Adrenal gland (tissue), 12 donors: ENCODE measurements around the gene AFAP1L1. TPM values are rescaled to one million over a fixed set of nuclear protein-coding genes. Genes with fewer than 3 reads are reported as not detected.

ENCODE experiments used
- DNase-seq, 7 donors: peaks; one replicate each; pipeline ENCODE4 v3.0.0-alpha.2; 2019 to 2020
- H3K27ac ChIP-seq, 5 donors: fragments of 200-600 bp; sonication (generic) in 4 of 5; 1 replicate in 3 of 5; 2 replicates in 2 of 5; pipeline versions ENCODE4 v1.5.1 to v1.8.0; 2016 to 2020; ENCODE audit warnings: mild to moderate bottlenecking in 1 of 5
- H3K27me3 ChIP-seq: fragments of 200-600 bp; 2 replicates; pipeline ENCODE4 v1.8.0; 2021
- H3K36me3 ChIP-seq, 2 donors: fragments of 200-600 bp; replicated peaks in 1 of 2; 1 replicate in 1 of 2; 2 replicates in 1 of 2; pipeline versions ENCODE4 v1.5.1 to v1.8.0; 2018 to 2022
- H3K4me1 ChIP-seq, 2 donors: fragments of 200-600 bp; replicated peaks in 1 of 2; 1 replicate in 1 of 2; 2 replicates in 1 of 2; pipeline versions ENCODE4 v1.5.1 to v1.8.0; 2018 to 2021
- H3K4me3 ChIP-seq, 4 donors: fragments of 200-600 bp; sonication (generic) in 3 of 4; one replicate each; pipeline ENCODE4 v1.5.1; 2016 to 2018
- H3K9me3 ChIP-seq, 3 donors: fragments of 200-600 bp; sonication (generic) in 1 of 3; replicated peaks in 1 of 3; 1 replicate in 2 of 3; 2 replicates in 1 of 3; pipeline versions ENCODE4 v1.5.1 to v1.8.0; 2016 to 2021
- CTCF ChIP-seq, 6 experiments: fragments of 450-650 bp in 4 of 6; fragments of 200-600 bp in 2 of 6; sonication (generic) in 1 of 6; IDR thresholded peaks; 1 replicate in 5 of 6; 2 replicates in 1 of 6; pipeline versions ENCODE4 v1.5.1 to v1.8.0; 2016 to 2021; ENCODE audit warnings: antibody characterized with exemption in 6 of 6, mild to moderate bottlenecking in 2 of 6, moderate library complexity in 1 of 6
- POLR2A ChIP-seq, 2 donors: fragments of 450-650 bp; IDR thresholded peaks; one replicate each; pipeline ENCODE4 v1.6.1; 2017; ENCODE audit warnings: antibody characterized with exemption in 2 of 2, mild to moderate bottlenecking in 2 of 2, moderate library complexity in 1 of 2
- WGBS, 4 donors: extraction: QIAGEN DNeasy Blood & Tissue Kit in 2 of 4; methylation state at CpG; one replicate each; pipeline versions ENCODE4 v1.1.5 to v1.1.7; 2013 to 2017; 5-methylcytosine and 5-hydroxymethylcytosine counted together
- intact Hi-C, 2 donors: fragments of 100-400 bp; cut with DNase I; formaldehyde crosslinking; loops; one replicate each; pipeline versions ENCODE4 v1.14.1 to v1.15.0; 2022 to 2023
- polyA plus RNA-seq, 3 donors: library from polyadenylated mRNA; stranded (reverse); fragments of 200-250 nt in 2 of 3; fragments of 350-450 nt in 1 of 3; fragmentation: Illumina TruSeq in 1 of 3; extraction: RNeasy Lipid Tissue Mini Kit (QIAGEN cat#74804) in 1 of 3; gene quantifications; one replicate each; pipeline ENCODE4 v1.2.3, GENCODE V29; 2013 to 2014
- total RNA-seq, 9 donors: library from RNA; depleted of rRNA in 4 of 9; stranded (reverse); fragments of >200 nt in 4 of 9; fragments of 120-200 nt in 1 of 9; fragmentation: NEBNext Ultra II Directional in 1 of 9; extraction: Animal tissue kit (Norgen Biotek cat#: 25700) in 1 of 9; gene quantifications; one replicate each; pipeline versions ENCODE4 v1.1.0 to v1.2.4, GENCODE V29; 2013 to 2023
- donor health status: healthy with polysubstance abuse.
- donor health status: Bipolar disorder and iron deficiency.
- donor health status: DM: yes; HTN: yes; CAD: no.
- donor health status: DM: no; HTN: no; CAD: no.
- donor health status: DM: no; HTN: no; CAD: no.
- donor health status: DM: yes; HTN: yes; CAD: no.

AFAP1L1 gene
- total and polyA plus RNA-seq, 12 donors = 4.3 to 13.4 (median 9.3) TPM

DNA sequence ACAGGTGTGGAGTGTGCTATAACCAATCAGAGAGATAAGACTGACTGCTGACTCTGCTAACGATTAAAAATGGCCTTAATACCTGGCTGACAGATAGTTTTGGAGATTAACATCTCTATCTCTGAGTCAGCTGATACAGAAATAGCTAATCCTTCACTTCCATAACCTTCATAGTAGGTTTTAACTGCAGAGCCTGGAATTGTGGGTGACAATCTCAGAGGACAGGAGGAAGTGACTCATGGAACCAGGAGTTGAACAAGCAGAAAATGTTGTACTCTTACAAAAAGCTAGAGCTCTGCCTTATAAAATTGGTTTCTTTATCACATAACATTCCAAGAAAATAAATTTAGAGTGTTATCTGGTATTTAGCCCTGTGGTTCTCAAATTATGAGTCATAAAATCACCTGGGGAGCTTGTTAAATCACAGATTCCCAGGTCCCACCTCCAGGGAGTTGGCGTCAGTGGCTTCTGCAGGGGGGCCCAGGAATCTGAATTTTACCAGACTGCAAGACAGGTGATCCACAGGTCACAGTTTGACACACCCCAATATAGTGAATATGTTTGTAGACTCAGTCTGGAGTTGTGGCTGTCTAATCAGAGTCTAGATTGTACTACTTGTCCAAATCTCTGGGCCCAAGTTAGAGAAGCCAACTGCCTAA, 44.4 kb upstream of the AFAP1L1 start:
- Histone ChIP-seq H3K36me3 (no peaks in the 10 kb centered on the region), H3K27ac (peak overlapping the region in 2 of 5 donors; percentile 17 to 36), H3K4me1 (peaks cover 4 to 6% of the 10 kb centered on the region in 2 donors), H3K4me3 (no peak overlapping the region), H3K9me3 (no peaks in the 10 kb centered on the region), H3K27me3 (no peaks in the 10 kb centered on the region)
- intact Hi-C loops = no loop called here
- no peak for TF ChIP-seq POLR2A (IDR thresholded peaks at IDR 0.05)
- no peak for TF ChIP-seq CTCF (IDR thresholded peaks at IDR 0.05)
- peak in 3 of 7 donors; percentile 29 to 46 (median 45) for DNase-seq
- WGBS, 4 donors = 64 to 77% (median 69%) methylated on average over 2 of the region's 2 CpGs

DNA sequence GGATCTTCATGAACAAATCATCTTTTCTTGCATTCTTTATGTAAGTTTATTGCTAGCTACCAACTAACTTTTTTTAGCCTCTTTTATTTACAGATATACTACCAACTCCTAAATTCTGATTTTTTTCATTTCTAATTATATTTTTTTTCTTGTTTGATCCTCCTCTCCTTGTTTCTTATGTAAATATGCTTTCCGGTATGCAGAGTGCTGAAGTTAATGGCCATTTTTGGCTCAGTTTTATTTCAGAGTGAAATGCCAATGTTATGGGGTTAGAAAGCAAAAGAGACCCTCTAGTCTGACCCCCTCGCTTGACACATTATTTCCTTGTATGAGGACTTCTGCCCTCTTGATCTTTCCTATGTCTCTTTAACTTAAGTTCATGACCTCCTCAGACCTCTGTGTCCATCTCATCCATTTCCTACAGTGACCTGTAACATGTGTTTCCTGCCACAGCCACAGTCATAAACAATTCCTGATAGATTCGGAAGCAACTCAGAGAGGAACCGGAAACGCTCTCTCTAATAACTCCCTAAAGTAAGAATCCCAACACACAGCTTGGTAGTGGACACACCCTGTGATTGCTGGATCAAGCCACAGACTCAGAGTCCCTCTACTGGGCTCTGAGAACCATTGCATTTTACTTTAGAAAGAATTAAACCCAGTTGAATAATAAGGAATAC, 42.9 kb upstream of the AFAP1L1 start:
- Histone ChIP-seq H3K27me3 (no peaks in the 10 kb centered on the region), H3K9me3 (no peaks in the 10 kb centered on the region), H3K4me3 (no peak overlapping the region), H3K4me1 (peaks cover 4 to 6% of the 10 kb centered on the region in 2 donors), H3K36me3 (no peaks in the 10 kb centered on the region), H3K27ac (peak overlapping the region in 1 of 5 donors; percentile 36)
- WGBS, 4 donors = 28 to 38% (median 31%) methylated on average over 5 of the region's 5 CpGs
- peak; percentile 39 to 85 (median 72) for DNase-seq
- intact Hi-C loops = no loop called here
- TF ChIP-seq CTCF (IDR thresholded peaks at IDR 0.05) = peak; percentile 65 to 92 (median 82)
- no peak for TF ChIP-seq POLR2A (IDR thresholded peaks at IDR 0.05)

GRCh38 chr5:149229298-149229937, 42.2 kb upstream of the AFAP1L1 start:
- H3K27ac ChIP-seq = no peak overlapping the region
- peak in 1 of 6 experiments; percentile 15 for TF ChIP-seq CTCF (IDR thresholded peaks at IDR 0.05)
- no peak for TF ChIP-seq POLR2A (IDR thresholded peaks at IDR 0.05)
- peaks cover 4 to 6% of the 10 kb centered on the region in 2 donors for H3K4me1 ChIP-seq
- no peaks in the 10 kb centered on the region for H3K9me3 ChIP-seq
- H3K4me3 ChIP-seq = no peak overlapping the region
- WGBS, 4 donors = 42 to 49% (median 47%) methylated on average over 6 of the region's 6 CpGs
- no peak for DNase-seq
- H3K27me3 ChIP-seq = no peaks in the 10 kb centered on the region
- H3K36me3 ChIP-seq = no peaks in the 10 kb centered on the region
- intact Hi-C loops = no loop called here

GRCh38 chr5:149235841-149236240, 35.8 kb upstream of the AFAP1L1 start:
- Histone ChIP-seq H3K36me3 (no peaks in the 10 kb centered on the region), H3K4me1 (no peaks in the 10 kb centered on the region), H3K27me3 (no peaks in the 10 kb centered on the region), H3K4me3 (no peak overlapping the region), H3K9me3 (no peaks in the 10 kb centered on the region), H3K27ac (no peak overlapping the region)
- no peak for DNase-seq
- intact Hi-C loops = no loop called here
- TF ChIP-seq POLR2A (IDR thresholded peaks at IDR 0.05) = no peak
- no peak for TF ChIP-seq CTCF (IDR thresholded peaks at IDR 0.05)
